T-helper 22 cell (primary cell): Measurements from ENCODE around the gene KCNK17.
A peak's percentile ranks its signal among the peaks of the same experiment; 100 is the strongest.

ENCODE experiments used
- DNase-seq: peaks from one replicate; pipeline ENCODE4 v3.0.0-alpha.2; 2020; ENCODE audit warnings: low read depth

KCNK17 gene

GRCh38 chr6:39335780-39336545 lies 21.7 kb upstream of the KCNK17 start:
- no peak for DNase-seq

GRCh38 chr6:39333644-39334438 lies 19.6 kb upstream of the KCNK17 start:
- DNase-seq, result no peak

GRCh38 chr6:39330476-39330875 lies 16.3 kb upstream of the KCNK17 start:
- DNase-seq, result no peak

- no peak for DNase-seq
Measured at GRCh38 chr6:39330057-39330456, 15.8 kb upstream of the KCNK17 start.

- no peak for DNase-seq
Measured at GRCh38 chr6:39328066-39328465, 13.8 kb upstream of the KCNK17 start.

GRCh38 chr6:39327507-39327906 lies 13.3 kb upstream of the KCNK17 start:
- no peak for DNase-seq

GRCh38 chr6:39322306-39322850 lies 8.2 kb upstream of the KCNK17 start, which contains the start of gene KCNK16:
TSS of gene KCNK16 (minus strand) at chr6:39322702. CDS start at chr6:39322540, 162 bp downstream.
- no peak for DNase-seq

- no peak for DNase-seq
Measured at GRCh38 chr6:39321761-39322160, 7.5 kb upstream of the KCNK17 start.

GRCh38 chr6:39320363-39320984 lies 6.3 kb upstream of the KCNK17 start:
- DNase-seq, result no peak

- no peak for DNase-seq
Measured at GRCh38 chr6:39319621-39320362, 5.6 kb upstream of the KCNK17 start.

GRCh38 chr6:39317256-39317655 lies 3.0 kb upstream of the KCNK17 start:
- DNase-seq, result no peak

GRCh38 chr6:39313526-39314272 lies 520 bp downstream of the KCNK17 start:
- no peak for DNase-seq

GRCh38 chr6:39312912-39313525 lies 1.2 kb downstream of the KCNK17 start:
- DNase-seq, result no peak

GRCh38 chr6:39310542-39310941 lies 3.7 kb downstream of the KCNK17 start:
- no peak for DNase-seq

- DNase-seq, result no peak
Measured at GRCh38 chr6:39309942-39310531, 4.2 kb downstream of the KCNK17 start.

GRCh38 chr6:39307462-39307861 lies 6.8 kb downstream of the KCNK17 start:
- no peak for DNase-seq

- no peak for DNase-seq
Measured at GRCh38 chr6:39304951-39305350, 9.3 kb downstream of the KCNK17 start.

- DNase-seq, result no peak
Measured at GRCh38 chr6:39303425-39304153, 10.6 kb downstream of the KCNK17 start.

GRCh38 chr6:39302669-39303424 lies 11.4 kb downstream of the KCNK17 start:
- DNase-seq, result peak; percentile 45
